ENCODE measurements around the gene KCTD20. TPM values are rescaled to one million over a fixed set of nuclear protein-coding genes. Genes with fewer than 3 reads are reported as not detected.

Gene KCTD20
- total and polyA plus RNA-seq, 2 experiments from 2014 or later: 27.4 to 56.3 TPM

DNA sequence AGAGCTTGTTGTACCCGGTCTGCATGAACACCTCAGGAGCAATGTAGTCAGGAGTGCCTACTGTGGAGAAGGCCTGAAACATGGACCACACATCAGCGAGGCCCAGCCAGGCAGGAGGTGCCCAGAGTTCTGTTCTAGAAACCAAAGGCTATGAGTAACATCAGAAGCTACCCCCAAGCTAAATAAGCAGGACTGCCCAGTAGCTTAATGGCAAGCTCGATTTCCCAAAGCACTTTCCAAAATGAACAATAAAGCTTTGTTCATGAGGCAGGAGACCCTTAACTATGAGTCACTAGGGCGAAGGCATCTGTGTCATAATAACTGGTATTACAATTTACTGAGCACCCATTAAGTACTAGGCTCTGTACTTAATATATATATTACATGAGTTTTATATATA, 57.1 kb downstream of the KCTD20 start:
- H3K4me3 ChIP-seq: no peak overlapping the region
- no peaks in the 10 kb centered on the region for H3K27me3 ChIP-seq
- no peaks in the 10 kb centered on the region for H4K20me1 ChIP-seq (ENCODE audit: insufficient read depth, poor library complexity, severe bottlenecking)
- TF ChIP-seq EZH2phosphoT487 (IDR thresholded peaks at IDR 0.05; ENCODE audit: low read depth, severe bottlenecking, unreplicated experiment): no peak
- no peak for TF ChIP-seq EZH2 (IDR thresholded peaks at IDR 0.05; ENCODE audit: borderline replicate concordance)
- TF ChIP-seq, protein P1, sequence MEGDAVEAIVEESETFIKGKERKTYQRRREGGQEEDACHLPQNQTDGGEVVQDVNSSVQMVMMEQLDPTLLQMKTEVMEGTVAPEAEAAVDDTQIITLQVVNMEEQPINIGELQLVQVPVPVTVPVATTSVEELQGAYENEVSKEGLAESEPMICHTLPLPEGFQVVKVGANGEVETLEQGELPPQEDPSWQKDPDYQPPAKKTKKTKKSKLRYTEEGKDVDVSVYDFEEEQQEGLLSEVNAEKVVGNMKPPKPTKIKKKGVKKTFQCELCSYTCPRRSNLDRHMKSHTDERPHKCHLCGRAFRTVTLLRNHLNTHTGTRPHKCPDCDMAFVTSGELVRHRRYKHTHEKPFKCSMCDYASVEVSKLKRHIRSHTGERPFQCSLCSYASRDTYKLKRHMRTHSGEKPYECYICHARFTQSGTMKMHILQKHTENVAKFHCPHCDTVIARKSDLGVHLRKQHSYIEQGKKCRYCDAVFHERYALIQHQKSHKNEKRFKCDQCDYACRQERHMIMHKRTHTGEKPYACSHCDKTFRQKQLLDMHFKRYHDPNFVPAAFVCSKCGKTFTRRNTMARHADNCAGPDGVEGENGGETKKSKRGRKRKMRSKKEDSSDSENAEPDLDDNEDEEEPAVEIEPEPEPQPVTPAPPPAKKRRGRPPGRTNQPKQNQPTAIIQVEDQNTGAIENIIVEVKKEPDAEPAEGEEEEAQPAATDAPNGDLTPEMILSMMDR (IDR thresholded peaks at IDR 0.05; ENCODE audit: poor library complexity): no peak
- no peaks in the 10 kb centered on the region for H3K9me2 ChIP-seq (replicated peaks; ENCODE audit: insufficient read depth)
- no peak for DNase-seq (ENCODE audit: low spot score)
- no peaks in the 10 kb centered on the region for H3K9me3 ChIP-seq (ENCODE audit: low read depth)
- no peaks in the 10 kb centered on the region for H3K79me2 ChIP-seq
- H2AFZ ChIP-seq: no peak overlapping the region
- 95% methylated on average over 4 of the region's 4 CpGs for WGBS (ENCODE audit: low lambda C conversion rate, missing lambda C conversion rate)
- H3K4me1 ChIP-seq (ENCODE audit: insufficient read depth): no peaks in the 10 kb centered on the region
- H3K27ac ChIP-seq: no peak overlapping the region
- peaks cover 4% of the 10 kb centered on the region for H3K36me3 ChIP-seq (replicated peaks; ENCODE audit: insufficient read depth, low read depth)
- H3K4me2 ChIP-seq: no peak overlapping the region

DNA sequence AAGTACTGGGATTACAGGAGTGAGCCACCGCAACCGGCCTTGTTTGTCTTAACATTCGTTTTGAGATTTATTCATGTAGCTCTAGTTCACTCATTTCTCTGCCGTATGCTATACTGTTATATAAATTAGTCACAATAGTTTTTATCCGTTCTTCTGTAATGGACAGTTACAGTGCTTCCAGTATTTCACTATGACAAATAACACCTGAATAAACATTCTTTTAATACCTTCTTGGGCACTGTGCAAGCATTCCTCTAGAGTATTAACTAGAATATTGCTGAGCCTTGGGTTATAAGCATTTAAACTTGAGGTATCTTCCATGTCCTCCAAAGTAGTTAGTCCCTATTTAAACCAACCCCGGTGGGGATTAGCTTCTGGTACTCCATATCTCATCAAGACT, 58.9 kb downstream of the KCTD20 start:
- no peak for DNase-seq (ENCODE audit: low spot score)
- H3K4me2 ChIP-seq: no peak overlapping the region
- no peak for TF ChIP-seq EZH2phosphoT487 (IDR thresholded peaks at IDR 0.05; ENCODE audit: low read depth, severe bottlenecking, unreplicated experiment)
- TF ChIP-seq, protein P1 (IDR thresholded peaks at IDR 0.05; ENCODE audit: poor library complexity): no peak
- no peak for TF ChIP-seq EZH2 (IDR thresholded peaks at IDR 0.05; ENCODE audit: borderline replicate concordance)
- H3K4me3 ChIP-seq: no peak overlapping the region
- H3K9me2 ChIP-seq (replicated peaks; ENCODE audit: insufficient read depth): no peaks in the 10 kb centered on the region
- H4K20me1 ChIP-seq (ENCODE audit: insufficient read depth, poor library complexity, severe bottlenecking): no peaks in the 10 kb centered on the region
- H3K27ac ChIP-seq: no peak overlapping the region
- H3K27me3 ChIP-seq: no peaks in the 10 kb centered on the region
- H2AFZ ChIP-seq: no peak overlapping the region
- no peaks in the 10 kb centered on the region for H3K9me3 ChIP-seq (ENCODE audit: low read depth)
- WGBS (ENCODE audit: low lambda C conversion rate, missing lambda C conversion rate): 91% methylated on average over 6 of the region's 6 CpGs
- H3K36me3 ChIP-seq (replicated peaks; ENCODE audit: insufficient read depth, low read depth): no peaks in the 10 kb centered on the region
- H3K79me2 ChIP-seq: no peaks in the 10 kb centered on the region
- peaks cover 14% of the 10 kb centered on the region for H3K4me1 ChIP-seq (ENCODE audit: insufficient read depth)

DNA sequence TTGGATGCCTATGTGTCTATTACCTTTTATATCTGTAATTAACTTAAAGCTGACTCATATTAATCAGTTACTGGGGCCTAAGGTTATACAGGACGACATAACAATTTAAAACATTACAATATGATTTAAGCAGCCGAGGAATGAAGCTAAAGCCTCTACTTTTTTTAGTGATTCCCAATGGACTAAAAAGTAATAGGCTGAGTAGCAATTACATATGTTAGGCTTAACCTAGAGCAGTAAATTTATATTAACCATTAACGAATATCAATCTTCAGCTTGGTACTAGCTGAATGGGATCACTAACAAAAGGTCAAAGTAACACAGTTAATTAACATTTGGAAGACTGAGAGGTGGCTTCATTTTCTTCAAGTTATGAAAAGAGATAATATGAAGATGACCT, 61.4 kb downstream of the KCTD20 start:
- no peaks in the 10 kb centered on the region for H3K9me3 ChIP-seq (ENCODE audit: low read depth)
- WGBS (ENCODE audit: low lambda C conversion rate, missing lambda C conversion rate): 83% methylated on average over 3 of the region's 3 CpGs
- no peak for DNase-seq (ENCODE audit: low spot score)
- H3K36me3 ChIP-seq (replicated peaks; ENCODE audit: insufficient read depth, low read depth): no peaks in the 10 kb centered on the region
- H3K79me2 ChIP-seq: no peaks in the 10 kb centered on the region
- peaks cover 24% of the 10 kb centered on the region for H3K4me1 ChIP-seq (ENCODE audit: insufficient read depth)
- H3K27me3 ChIP-seq: no peaks in the 10 kb centered on the region
- TF ChIP-seq, protein P1 (IDR thresholded peaks at IDR 0.05; ENCODE audit: poor library complexity): no peak
- TF ChIP-seq EZH2 (IDR thresholded peaks at IDR 0.05; ENCODE audit: borderline replicate concordance) (no peak), EZH2phosphoT487 (IDR thresholded peaks at IDR 0.05; ENCODE audit: low read depth, severe bottlenecking, unreplicated experiment) (no peak)
- H3K27ac ChIP-seq: no peak overlapping the region
- no peak overlapping the region for H2AFZ ChIP-seq
- no peak overlapping the region for H3K4me2 ChIP-seq
- no peak overlapping the region for H3K4me3 ChIP-seq
- H4K20me1 ChIP-seq (ENCODE audit: insufficient read depth, poor library complexity, severe bottlenecking): no peaks in the 10 kb centered on the region
- no peaks in the 10 kb centered on the region for H3K9me2 ChIP-seq (replicated peaks; ENCODE audit: insufficient read depth)

GRCh38 chr6:36504982-36505381, 62.2 kb downstream of the KCTD20 start:
- H3K27ac ChIP-seq: no peak overlapping the region
- no peak for DNase-seq (ENCODE audit: low spot score)

More at GRCh38 chr6:36504982-36505381, 62.2 kb downstream of the KCTD20 start:
- H3K4me2 ChIP-seq: no peak overlapping the region
- H3K79me2 ChIP-seq: no peaks in the 10 kb centered on the region
- 91% methylated on average over 2 of the region's 2 CpGs for WGBS (ENCODE audit: low lambda C conversion rate, missing lambda C conversion rate)
- TF ChIP-seq, protein P1 (IDR thresholded peaks at IDR 0.05; ENCODE audit: poor library complexity): no peak
- TF ChIP-seq EZH2 (IDR thresholded peaks at IDR 0.05; ENCODE audit: borderline replicate concordance) (no peak), EZH2phosphoT487 (IDR thresholded peaks at IDR 0.05; ENCODE audit: low read depth, severe bottlenecking, unreplicated experiment) (no peak)
- H3K27me3 ChIP-seq: no peaks in the 10 kb centered on the region
- H4K20me1 ChIP-seq (ENCODE audit: insufficient read depth, poor library complexity, severe bottlenecking): no peaks in the 10 kb centered on the region
- no peak overlapping the region for H2AFZ ChIP-seq
- peaks cover 24% of the 10 kb centered on the region for H3K4me1 ChIP-seq (ENCODE audit: insufficient read depth)
- no peaks in the 10 kb centered on the region for H3K9me2 ChIP-seq (replicated peaks; ENCODE audit: insufficient read depth)
- H3K36me3 ChIP-seq (replicated peaks; ENCODE audit: insufficient read depth, low read depth): no peaks in the 10 kb centered on the region
- H3K9me3 ChIP-seq (ENCODE audit: low read depth): no peaks in the 10 kb centered on the region
- no peak overlapping the region for H3K4me3 ChIP-seq
